ENCODE measurements around the gene BICC1.
"Not testable (repeated sequence)": the region's sequence is repeated elsewhere in the genome, so short reads cannot be mapped to it uniquely, and the experiment has no call there.

Gene BICC1

GRCh38 chr10:58565271-58565670 lies 52.6 kb downstream of the BICC1 start:
- DNase-seq, result no peak

GRCh38 chr10:58567652-58568051 lies 55.0 kb downstream of the BICC1 start:
- no peak for DNase-seq

GRCh38 chr10:58568428-58568935 lies 55.8 kb downstream of the BICC1 start:
- DNase-seq, result no peak

GRCh38 chr10:58570307-58570723 lies 57.6 kb downstream of the BICC1 start:
- no peak for DNase-seq

- DNase-seq, result no peak
Observed at GRCh38 chr10:58570979-58571378, 58.3 kb downstream of the BICC1 start.

GRCh38 chr10:58573144-58573543 lies 60.5 kb downstream of the BICC1 start:
- no peak for DNase-seq

- no peak for DNase-seq
Observed at GRCh38 chr10:58574058-58574457, 61.4 kb downstream of the BICC1 start.

GRCh38 chr10:58575491-58575890 lies 62.8 kb downstream of the BICC1 start:
- no peak for DNase-seq

GRCh38 chr10:58576751-58577436 lies 64.2 kb downstream of the BICC1 start:
- no peak for DNase-seq

- no peak for DNase-seq
Observed at GRCh38 chr10:58577437-58577777, 64.7 kb downstream of the BICC1 start.

GRCh38 chr10:58578366-58578765 lies 65.7 kb downstream of the BICC1 start:
- no peak for DNase-seq

- DNase-seq, result no peak
Observed at GRCh38 chr10:58579011-58579655, 66.5 kb downstream of the BICC1 start.

- no peak for DNase-seq
Observed at GRCh38 chr10:58582045-58582444, 69.4 kb downstream of the BICC1 start.

GRCh38 chr10:58585435-58585834 lies 72.8 kb downstream of the BICC1 start:
- no peak for DNase-seq

- no peak for DNase-seq
Observed at GRCh38 chr10:58586282-58587245, 73.9 kb downstream of the BICC1 start.

GRCh38 chr10:58587676-58588075 lies 75.0 kb downstream of the BICC1 start:
- no peak for DNase-seq

GRCh38 chr10:58588673-58589265 lies 76.1 kb downstream of the BICC1 start:
- DNase-seq, result no peak

- DNase-seq, result no peak
Observed at GRCh38 chr10:58590152-58590840, 77.6 kb downstream of the BICC1 start.

- no peak for DNase-seq
Observed at GRCh38 chr10:58590924-58591323, 78.3 kb downstream of the BICC1 start.

- no peak for DNase-seq
Observed at GRCh38 chr10:58593008-58593407, 80.3 kb downstream of the BICC1 start.

- DNase-seq, result not testable (repeated sequence)
Observed at GRCh38 chr10:58597211-58597610, 84.5 kb downstream of the BICC1 start.

GRCh38 chr10:58599927-58600553 lies 87.4 kb downstream of the BICC1 start:
- no peak for DNase-seq
